Activated naive CD4-positive, alpha-beta T cell treated with anti-CD3 and anti-CD28 coated beads, Interleukin-2, amount 10 ng/mL, durations not matched to agents 7 days and 5 days (primary cell): ENCODE data around the gene CACNG7.

Experiments used
- CTCF ChIA-PET: fragments of 350-600 bp; sonication (Branson Sonifier 250); formaldehyde crosslinking; loops from one replicate; lab custom pipeline; 2021; ENCODE audit warnings: antibody characterized with exemption; lab: Charles Lee
- DNase-seq: peaks from one replicate; pipeline ENCODE4 v3.0.0-alpha.2; 2020
- H3K27ac Mint-ChIP-seq: one replicate; pipeline ENCODE4 v1.8.0; 2021; ENCODE audit warnings: mild to moderate bottlenecking, moderate library complexity, mixed read lengths
- H3K27me3 Mint-ChIP-seq: one replicate; pipeline ENCODE4 v1.8.0; 2021; ENCODE audit warnings: mild to moderate bottlenecking, mixed read lengths
- H3K36me3 Mint-ChIP-seq: one replicate; pipeline ENCODE4 v1.8.0; 2021; ENCODE audit warnings: mixed read lengths
- H3K4me1 Mint-ChIP-seq: one replicate; pipeline ENCODE4 v1.8.0; 2021; ENCODE audit warnings: mixed read lengths
- H3K4me3 Mint-ChIP-seq: one replicate; pipeline ENCODE4 v1.8.0; 2021; ENCODE audit warnings: mild to moderate bottlenecking, moderate library complexity, mixed read lengths
- H3K9me3 Mint-ChIP-seq: one replicate; pipeline ENCODE4 v1.8.0; 2021; ENCODE audit warnings: mixed read lengths

Gene CACNG7

GRCh38 chr19:53883231-53883661 is 25.8 kb upstream of the CACNG7 start:
- Mint-ChIP-seq H3K36me3 (no peaks in the 10 kb centered on the region), H3K27ac (no peak overlapping the region), H3K9me3 (no peaks in the 10 kb centered on the region), H3K4me1 (peaks cover 15% of the 10 kb centered on the region), H3K27me3 (no peaks in the 10 kb centered on the region), H3K4me3 (no peak overlapping the region)
- CTCF ChIA-PET: interaction anchor here (0.9 to 1.5 kb wide), 2 partner anchors 30 to 141 kb away, joined by 3 to 5 read pairs; no protein-coding TSS in a partner anchor
- peak; percentile 55 for DNase-seq

DNA sequence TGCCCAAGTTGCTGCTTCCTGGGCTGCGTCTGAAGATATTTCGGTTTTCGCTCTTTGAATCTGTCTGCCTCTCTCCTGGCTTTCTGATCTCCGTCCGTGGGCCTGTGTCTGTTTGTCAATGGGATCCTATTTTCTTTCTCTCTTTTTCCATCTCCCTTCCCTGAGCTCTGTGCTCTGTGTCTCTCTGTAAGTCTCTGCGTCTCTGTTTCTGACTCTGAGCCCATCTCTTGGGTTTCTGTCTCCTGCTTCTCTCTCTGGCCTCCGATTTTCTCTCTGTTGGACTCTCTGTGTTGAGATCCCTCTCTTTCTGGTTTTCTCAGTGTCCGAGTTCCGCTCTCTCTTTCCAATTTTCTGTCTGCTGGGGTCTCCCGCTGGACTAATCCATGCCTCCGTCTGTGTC is 25.3 kb upstream of the CACNG7 start:
- H3K27ac Mint-ChIP-seq: no peak overlapping the region
- DNase-seq: no peak
- no peaks in the 10 kb centered on the region for H3K9me3 Mint-ChIP-seq
- H3K36me3 Mint-ChIP-seq: no peaks in the 10 kb centered on the region
- CTCF ChIA-PET: interaction anchor here (1.5 kb wide), 1 partner anchor 141 kb away, joined by 5 read pairs; no protein-coding TSS in a partner anchor
- peaks cover 12% of the 10 kb centered on the region for H3K4me1 Mint-ChIP-seq
- H3K27me3 Mint-ChIP-seq: peaks cover 1% of the 10 kb centered on the region
- no peak overlapping the region for H3K4me3 Mint-ChIP-seq

DNA sequence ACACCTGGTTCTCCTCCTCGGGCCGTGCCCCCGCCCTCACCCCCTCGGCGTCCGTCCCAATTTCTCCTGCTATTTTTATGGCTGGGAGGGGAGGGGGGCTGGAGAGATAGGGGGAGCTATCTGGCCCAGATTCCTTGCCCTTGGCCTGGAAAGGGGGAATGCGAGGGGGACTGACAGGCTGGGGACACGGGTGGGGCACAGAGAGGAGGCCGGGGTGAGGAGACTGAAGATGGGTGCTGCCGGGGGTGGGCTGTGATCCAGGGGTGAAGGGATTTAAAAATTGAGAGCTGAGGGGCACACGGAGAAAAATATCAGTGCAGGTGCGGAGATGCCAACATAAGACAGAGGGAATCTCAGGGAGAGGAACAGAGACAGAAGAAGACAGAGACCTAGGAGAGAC is 24.8 kb upstream of the CACNG7 start:
- CTCF ChIA-PET: interaction anchor here (1.5 kb wide), 1 partner anchor 140 kb away, joined by 5 read pairs; no protein-coding TSS in a partner anchor
- H3K27ac Mint-ChIP-seq: no peak overlapping the region
- peaks cover 7% of the 10 kb centered on the region for H3K27me3 Mint-ChIP-seq
- H3K36me3 Mint-ChIP-seq: no peaks in the 10 kb centered on the region
- H3K9me3 Mint-ChIP-seq: no peaks in the 10 kb centered on the region
- no peak overlapping the region for H3K4me3 Mint-ChIP-seq
- H3K4me1 Mint-ChIP-seq: peaks cover 8% of the 10 kb centered on the region
- no peak for DNase-seq

GRCh38 chr19:53885036-53885435 is 24.0 kb upstream of the CACNG7 start:
- peaks cover 10% of the 10 kb centered on the region for H3K4me1 Mint-ChIP-seq
- no peaks in the 10 kb centered on the region for H3K36me3 Mint-ChIP-seq
- DNase-seq: no peak
- CTCF ChIA-PET: no interaction called here
- H3K27ac Mint-ChIP-seq: no peak overlapping the region
- H3K9me3 Mint-ChIP-seq: no peaks in the 10 kb centered on the region
- no peak overlapping the region for H3K4me3 Mint-ChIP-seq
- H3K27me3 Mint-ChIP-seq: peaks cover 14% of the 10 kb centered on the region

- CTCF ChIA-PET: no interaction called here
- H3K9me3 Mint-ChIP-seq: no peaks in the 10 kb centered on the region
- peaks cover 46% of the 10 kb centered on the region for H3K27me3 Mint-ChIP-seq
Observed at GRCh38 chr19:53892301-53892980, 16.6 kb upstream of the CACNG7 start.

DNA sequence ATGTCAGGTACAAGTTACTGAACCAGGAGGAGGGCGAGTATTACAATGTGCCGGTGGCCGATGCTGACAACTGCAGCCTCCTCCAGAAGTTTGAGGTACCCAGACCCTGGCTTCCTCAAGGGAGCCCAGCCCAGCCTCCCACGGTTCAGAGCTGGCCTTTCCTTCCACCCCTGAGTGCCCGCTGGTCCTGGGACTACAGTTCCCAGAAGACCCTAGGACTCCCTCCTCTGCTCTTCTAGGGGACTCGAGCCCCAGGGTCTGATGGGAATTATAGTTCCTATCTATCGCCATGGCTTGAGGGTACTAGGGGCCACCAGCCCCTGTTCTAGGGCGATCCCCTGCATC is 16.1 kb upstream of the CACNG7 start:
- DNase-seq: no peak
- Mint-ChIP-seq H3K4me3 (no peak overlapping the region), H3K27ac (no peak overlapping the region), H3K27me3 (peaks cover 51% of the 10 kb centered on the region), H3K4me1 (peaks cover 4% of the 10 kb centered on the region), H3K9me3 (no peaks in the 10 kb centered on the region), H3K36me3 (no peaks in the 10 kb centered on the region)
- CTCF ChIA-PET: no interaction called here

More at GRCh38 chr19:53892301-53892980, 16.6 kb upstream of the CACNG7 start:
- H3K36me3 Mint-ChIP-seq: no peaks in the 10 kb centered on the region
- H3K27ac Mint-ChIP-seq: no peak overlapping the region
- peaks cover 4% of the 10 kb centered on the region for H3K4me1 Mint-ChIP-seq
- H3K4me3 Mint-ChIP-seq: no peak overlapping the region
- DNase-seq: no peak

- no peaks in the 10 kb centered on the region for H3K36me3 Mint-ChIP-seq
- H3K27ac Mint-ChIP-seq: no peak overlapping the region
- H3K4me1 Mint-ChIP-seq: peaks cover 13% of the 10 kb centered on the region
- CTCF ChIA-PET: no interaction called here
- no peaks in the 10 kb centered on the region for H3K9me3 Mint-ChIP-seq
- H3K27me3 Mint-ChIP-seq: peaks cover 55% of the 10 kb centered on the region
- DNase-seq: no peak
- no peak overlapping the region for H3K4me3 Mint-ChIP-seq
Observed at GRCh38 chr19:53894707-53895106, 14.4 kb upstream of the CACNG7 start.

- Mint-ChIP-seq H3K27ac (no peak overlapping the region), H3K36me3 (no peaks in the 10 kb centered on the region), H3K27me3 (peaks cover 47% of the 10 kb centered on the region), H3K9me3 (no peaks in the 10 kb centered on the region), H3K4me1 (peaks cover 8% of the 10 kb centered on the region), H3K4me3 (no peak overlapping the region)
- no peak for DNase-seq
- CTCF ChIA-PET: no interaction called here
Observed at GRCh38 chr19:53896682-53897081, 12.4 kb upstream of the CACNG7 start.

GRCh38 chr19:53897459-53897858 is 11.6 kb upstream of the CACNG7 start:
- CTCF ChIA-PET: no interaction called here
- Mint-ChIP-seq H3K9me3 (no peaks in the 10 kb centered on the region), H3K4me1 (peaks cover 8% of the 10 kb centered on the region), H3K27ac (no peak overlapping the region), H3K27me3 (peaks cover 41% of the 10 kb centered on the region), H3K36me3 (no peaks in the 10 kb centered on the region), H3K4me3 (no peak overlapping the region)
- no peak for DNase-seq

DNA sequence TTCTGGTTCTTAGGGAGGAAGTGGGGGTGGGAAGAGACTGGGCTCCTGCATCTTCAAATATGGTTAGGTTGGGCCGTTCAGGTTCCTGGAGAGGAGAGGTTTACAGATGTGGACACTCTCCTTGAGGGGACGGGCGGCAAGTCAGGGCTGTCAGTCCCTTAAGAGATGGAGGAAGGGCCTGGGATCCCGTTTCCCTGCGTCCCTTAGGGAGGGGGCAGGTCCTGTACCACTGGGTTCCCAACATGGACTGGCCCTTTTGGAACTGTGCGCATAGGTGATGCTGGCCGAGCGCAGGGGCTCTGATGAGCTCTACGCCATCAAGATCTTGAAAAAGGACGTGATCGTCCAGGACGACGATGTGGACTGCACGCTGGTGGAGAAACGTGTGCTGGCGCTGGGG is 10.9 kb upstream of the CACNG7 start:
- Mint-ChIP-seq H3K4me3 (no peak overlapping the region), H3K27ac (no peak overlapping the region), H3K4me1 (peaks cover 8% of the 10 kb centered on the region), H3K9me3 (no peaks in the 10 kb centered on the region), H3K36me3 (no peaks in the 10 kb centered on the region), H3K27me3 (peaks cover 43% of the 10 kb centered on the region)
- no peak for DNase-seq
- CTCF ChIA-PET: no interaction called here

DNA sequence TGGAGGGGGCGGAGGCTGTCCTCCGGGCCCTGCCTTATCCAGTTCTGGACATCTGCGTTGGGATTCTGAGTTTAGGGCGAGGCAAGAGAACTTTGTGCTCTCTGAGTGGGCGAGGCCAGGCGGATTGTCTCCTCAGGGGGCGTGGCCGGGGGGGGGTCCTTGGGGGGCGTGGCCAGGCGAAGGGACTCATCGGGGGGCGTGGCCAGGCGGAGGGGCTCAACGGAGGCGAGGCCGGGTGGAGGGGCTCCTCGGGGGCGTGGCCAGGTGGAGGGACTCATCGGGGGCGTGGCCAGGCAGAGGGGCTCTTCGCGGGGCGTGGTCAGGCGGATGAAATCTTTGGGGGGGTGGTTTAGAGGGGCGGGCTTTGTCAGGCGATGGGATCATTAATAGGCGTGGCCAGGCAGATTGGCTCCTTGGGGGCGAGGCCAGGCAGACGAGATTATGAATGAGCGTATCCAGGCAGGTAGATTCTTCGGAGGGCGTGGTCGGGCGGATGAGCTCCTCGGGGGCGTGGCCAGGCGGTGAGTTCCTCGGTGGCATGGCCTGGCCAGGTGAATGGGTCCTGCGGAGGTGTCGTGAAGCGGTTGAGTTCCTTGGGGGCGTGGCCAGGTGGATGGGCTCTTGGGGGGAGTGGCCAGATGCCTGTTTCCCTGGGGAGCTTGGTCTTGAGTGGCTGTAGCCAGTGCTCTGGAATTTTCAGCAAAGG is 10.3 kb upstream of the CACNG7 start:
- no peak for DNase-seq
- CTCF ChIA-PET: no interaction called here
- H3K27me3 Mint-ChIP-seq: peaks cover 43% of the 10 kb centered on the region
- peaks cover 8% of the 10 kb centered on the region for H3K4me1 Mint-ChIP-seq
- H3K4me3 Mint-ChIP-seq: no peak overlapping the region
- H3K27ac Mint-ChIP-seq: no peak overlapping the region
- H3K9me3 Mint-ChIP-seq: no peaks in the 10 kb centered on the region
- H3K36me3 Mint-ChIP-seq: no peaks in the 10 kb centered on the region

- peaks cover 56% of the 10 kb centered on the region for H3K27me3 Mint-ChIP-seq
Observed at GRCh38 chr19:53900191-53900860, 8.8 kb upstream of the CACNG7 start.

DNA sequence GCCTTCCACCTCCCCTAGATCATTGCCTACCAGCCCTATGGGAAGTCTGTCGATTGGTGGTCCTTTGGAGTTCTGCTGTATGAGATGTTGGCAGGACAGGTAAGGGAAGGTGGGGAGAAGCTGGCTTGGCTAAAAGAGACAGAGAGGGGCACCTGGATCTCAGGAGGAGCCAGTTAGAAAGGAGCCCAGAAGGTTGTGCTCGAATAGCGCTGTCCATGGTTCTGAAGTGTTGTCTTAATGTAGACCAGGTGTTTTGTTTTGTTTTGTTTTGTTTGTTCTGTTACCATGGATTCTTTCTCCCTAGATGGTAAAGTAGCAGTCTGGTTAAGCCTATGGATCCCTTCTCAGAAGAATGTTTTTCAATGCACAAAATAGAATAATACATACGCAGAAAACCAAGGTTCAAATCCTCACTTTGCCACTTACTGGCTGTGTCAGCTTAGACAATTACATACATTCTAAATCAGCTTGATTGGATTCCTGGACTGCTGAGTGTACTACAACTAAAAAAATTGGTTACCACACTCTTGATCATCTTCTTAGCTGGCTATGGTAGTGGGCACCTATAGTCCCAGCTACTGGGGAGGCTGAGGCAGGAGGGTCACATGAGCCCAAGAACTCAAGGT is 5.9 kb upstream of the CACNG7 start:
- peak; percentile 70 for DNase-seq
- no peak overlapping the region for H3K27ac Mint-ChIP-seq
- peaks cover 71% of the 10 kb centered on the region for H3K27me3 Mint-ChIP-seq
- H3K9me3 Mint-ChIP-seq: no peaks in the 10 kb centered on the region
- CTCF ChIA-PET: interaction anchor here (0.6 to 1.5 kb wide), 3 partner anchors 9 to 629 kb away, joined by 3 to 4 read pairs (median 3); no protein-coding TSS in a partner anchor
- no peak overlapping the region for H3K4me3 Mint-ChIP-seq
- H3K36me3 Mint-ChIP-seq: peaks cover 1% of the 10 kb centered on the region
- H3K4me1 Mint-ChIP-seq: peaks cover 21% of the 10 kb centered on the region

More at GRCh38 chr19:53900191-53900860, 8.8 kb upstream of the CACNG7 start:
- CTCF ChIA-PET: no interaction called here
- Mint-ChIP-seq H3K9me3 (no peaks in the 10 kb centered on the region), H3K4me1 (peaks cover 8% of the 10 kb centered on the region), H3K4me3 (no peak overlapping the region), H3K27ac (no peak overlapping the region), H3K36me3 (no peaks in the 10 kb centered on the region)
- no peak for DNase-seq

DNA sequence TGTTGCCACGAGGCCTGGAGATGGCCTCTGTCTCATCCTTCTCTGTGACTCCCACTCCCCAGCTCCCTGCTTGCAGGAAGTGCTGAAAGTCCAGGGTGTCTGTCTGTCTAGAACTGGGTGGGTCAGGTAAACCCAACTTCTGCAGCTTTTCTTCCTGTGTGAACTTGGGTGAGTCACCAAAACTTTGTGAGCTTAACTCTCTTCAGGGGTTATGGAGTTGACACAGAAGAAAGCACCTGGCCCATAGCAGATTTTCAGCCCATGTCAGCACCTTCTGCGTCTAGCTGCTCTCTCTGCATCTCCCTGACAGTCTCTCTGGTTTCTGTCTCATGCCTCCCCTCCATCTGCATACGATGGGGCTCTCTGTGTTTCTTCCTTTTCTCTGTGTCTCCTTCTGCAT is 4.2 kb upstream of the CACNG7 start:
- CTCF ChIA-PET: interaction anchor here (0.6 to 0.7 kb wide), 2 partner anchors 8 to 1676 kb away, joined by 3 read pairs; no protein-coding TSS in a partner anchor
- Mint-ChIP-seq H3K27ac (no peak overlapping the region), H3K4me1 (peaks cover 18% of the 10 kb centered on the region), H3K27me3 (peaks cover 74% of the 10 kb centered on the region), H3K4me3 (no peak overlapping the region), H3K36me3 (peaks cover 5% of the 10 kb centered on the region), H3K9me3 (no peaks in the 10 kb centered on the region)
- no peak for DNase-seq
